Activated CD8-positive, alpha-beta memory T cell treated with anti-CD3 and anti-CD28 coated beads, Interleukin-2, amount 50 U/mL, for 24 hours (primary cell): ENCODE data around the gene CHGA.

Experiments
- DNase-seq: peaks from one replicate; pipeline ENCODE4 v3.0.0-alpha.2; 2020; ENCODE audit errors: extremely low read depth

The CHGA gene

GRCh38 chr14:92944976-92945375 lies 22.0 kb downstream of the CHGA start:
- no peak for DNase-seq

GRCh38 chr14:92945544-92945943 lies 22.6 kb downstream of the CHGA start:
- DNase-seq: no peak

- no peak for DNase-seq
These were observed 23.3 kb downstream of the CHGA start for GRCh38 chr14:92945959-92946846.

GRCh38 chr14:92946847-92947545 lies 24.0 kb downstream of the CHGA start:
- DNase-seq: no peak

- DNase-seq: no peak
These were observed 25.7 kb downstream of the CHGA start for GRCh38 chr14:92948647-92949046.

- DNase-seq: no peak
These were observed 26.7 kb downstream of the CHGA start for GRCh38 chr14:92949496-92950192.

- DNase-seq: no peak
These were observed 27.2 kb downstream of the CHGA start for GRCh38 chr14:92950193-92950540.

GRCh38 chr14:92950773-92951172 lies 27.8 kb downstream of the CHGA start:
- DNase-seq: no peak

- no peak for DNase-seq
These were observed 28.3 kb downstream of the CHGA start for GRCh38 chr14:92951261-92951660.

GRCh38 chr14:92951912-92952471 lies 29.0 kb downstream of the CHGA start:
- peak; percentile 75 for DNase-seq

GRCh38 chr14:92952481-92953298 lies 29.7 kb downstream of the CHGA start:
- DNase-seq: no peak

GRCh38 chr14:92953526-92953925 lies 30.6 kb downstream of the CHGA start:
- no peak for DNase-seq

- DNase-seq: no peak
These were observed 32.0 kb downstream of the CHGA start for GRCh38 chr14:92954933-92955332.

GRCh38 chr14:92955381-92955780 lies 32.4 kb downstream of the CHGA start:
- DNase-seq: no peak

GRCh38 chr14:92956961-92957360 lies 34.0 kb downstream of the CHGA start:
- no peak for DNase-seq

- DNase-seq: no peak
These were observed 35.6 kb downstream of the CHGA start for GRCh38 chr14:92958373-92959188.

- DNase-seq: no peak
These were observed 36.2 kb downstream of the CHGA start for GRCh38 chr14:92959189-92959531.

- DNase-seq: no peak
These were observed 37.1 kb downstream of the CHGA start for GRCh38 chr14:92959761-92960680.

- DNase-seq: no peak
These were observed 38.0 kb downstream of the CHGA start for GRCh38 chr14:92960706-92961566.
